Adrenal gland (tissue), 12 donors: ENCODE measurements around the gene SAMD4A. TPM values are rescaled to one million over a fixed set of nuclear protein-coding genes. Genes with fewer than 3 reads are reported as not detected.

Experiments used
- DNase-seq, 7 donors: peaks; one replicate each; pipeline ENCODE4 v3.0.0-alpha.2; 2019 to 2020
- H3K27ac ChIP-seq, 5 donors: fragments of 200-600 bp; sonication (generic) in 4 of 5; 1 replicate in 3 of 5; 2 replicates in 2 of 5; pipeline versions ENCODE4 v1.5.1 to v1.8.0; 2016 to 2020; ENCODE audit warnings: mild to moderate bottlenecking in 1 of 5
- H3K27me3 ChIP-seq: fragments of 200-600 bp; 2 replicates; pipeline ENCODE4 v1.8.0; 2021
- H3K36me3 ChIP-seq, 2 donors: fragments of 200-600 bp; replicated peaks in 1 of 2; 1 replicate in 1 of 2; 2 replicates in 1 of 2; pipeline versions ENCODE4 v1.5.1 to v1.8.0; 2018 to 2022
- H3K4me1 ChIP-seq, 2 donors: fragments of 200-600 bp; replicated peaks in 1 of 2; 1 replicate in 1 of 2; 2 replicates in 1 of 2; pipeline versions ENCODE4 v1.5.1 to v1.8.0; 2018 to 2021
- H3K4me3 ChIP-seq, 4 donors: fragments of 200-600 bp; sonication (generic) in 3 of 4; one replicate each; pipeline ENCODE4 v1.5.1; 2016 to 2018
- H3K9me3 ChIP-seq, 3 donors: fragments of 200-600 bp; sonication (generic) in 1 of 3; replicated peaks in 1 of 3; 1 replicate in 2 of 3; 2 replicates in 1 of 3; pipeline versions ENCODE4 v1.5.1 to v1.8.0; 2016 to 2021
- CTCF ChIP-seq, 6 experiments: fragments of 450-650 bp in 4 of 6; fragments of 200-600 bp in 2 of 6; sonication (generic) in 1 of 6; IDR thresholded peaks; 1 replicate in 5 of 6; 2 replicates in 1 of 6; pipeline versions ENCODE4 v1.5.1 to v1.8.0; 2016 to 2021; ENCODE audit warnings: antibody characterized with exemption in 6 of 6, mild to moderate bottlenecking in 2 of 6, moderate library complexity in 1 of 6
- POLR2A ChIP-seq, 2 donors: fragments of 450-650 bp; IDR thresholded peaks; one replicate each; pipeline ENCODE4 v1.6.1; 2017; ENCODE audit warnings: antibody characterized with exemption in 2 of 2, mild to moderate bottlenecking in 2 of 2, moderate library complexity in 1 of 2
- WGBS, 4 donors: extraction: QIAGEN DNeasy Blood & Tissue Kit in 2 of 4; methylation state at CpG; one replicate each; pipeline versions ENCODE4 v1.1.5 to v1.1.7; 2013 to 2017; 5-methylcytosine and 5-hydroxymethylcytosine counted together
- intact Hi-C, 2 donors: fragments of 100-400 bp; cut with DNase I; formaldehyde crosslinking; loops; one replicate each; pipeline versions ENCODE4 v1.14.1 to v1.15.0; 2022 to 2023
- polyA plus RNA-seq, 3 donors: library from polyadenylated mRNA; stranded (reverse); fragments of 200-250 nt in 2 of 3; fragments of 350-450 nt in 1 of 3; fragmentation: Illumina TruSeq in 1 of 3; extraction: RNeasy Lipid Tissue Mini Kit (QIAGEN cat#74804) in 1 of 3; gene quantifications; one replicate each; pipeline ENCODE4 v1.2.3, GENCODE V29; 2013 to 2014
- total RNA-seq, 9 donors: library from RNA; depleted of rRNA in 4 of 9; stranded (reverse); fragments of >200 nt in 4 of 9; fragments of 120-200 nt in 1 of 9; fragmentation: NEBNext Ultra II Directional in 1 of 9; extraction: Animal tissue kit (Norgen Biotek cat#: 25700) in 1 of 9; gene quantifications; one replicate each; pipeline versions ENCODE4 v1.1.0 to v1.2.4, GENCODE V29; 2013 to 2023
- donor health status: healthy with polysubstance abuse.
- donor health status: Bipolar disorder and iron deficiency.
- donor health status: DM: yes; HTN: yes; CAD: no.
- donor health status: DM: no; HTN: no; CAD: no.
- donor health status: DM: no; HTN: no; CAD: no.
- donor health status: DM: yes; HTN: yes; CAD: no.

The SAMD4A gene
- total and polyA plus RNA-seq, 12 donors = 2.2 to 13.2 (median 8.3) TPM

DNA sequence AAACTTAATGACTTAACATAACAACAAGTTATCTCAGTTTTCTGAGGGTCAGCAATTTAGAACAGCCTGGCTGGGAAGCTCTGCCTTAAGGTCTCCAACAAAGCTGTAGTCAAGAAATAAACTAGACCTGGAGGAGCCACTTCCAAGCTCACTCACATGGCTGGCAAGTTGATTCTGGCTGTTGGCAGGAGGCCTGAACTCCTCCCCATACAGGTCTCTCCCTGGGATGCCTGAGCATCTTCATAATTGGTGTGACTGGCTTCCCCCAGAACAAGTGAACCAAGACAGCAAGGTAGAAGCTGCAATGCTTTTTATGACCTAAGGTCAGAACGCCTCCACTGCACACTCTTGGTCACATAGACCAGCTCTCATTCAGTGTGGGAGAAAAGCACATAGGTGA is 128.3 kb downstream of the SAMD4A start:
- no peak overlapping the region for H3K4me3 ChIP-seq
- intact Hi-C loops = loop anchor here in 1 of 2 donors (10.0 kb wide), 1 partner anchor 80 kb away; no protein-coding TSS in a partner anchor
- H3K27me3 ChIP-seq = no peaks in the 10 kb centered on the region
- H3K4me1 ChIP-seq = peaks cover 9 to 23% of the 10 kb centered on the region in 2 donors
- 88 to 100% (median 98%) methylated on average over 1 of the region's 1 CpG for WGBS, 4 donors
- H3K27ac ChIP-seq = no peak overlapping the region
- no peak for TF ChIP-seq POLR2A (IDR thresholded peaks at IDR 0.05)
- no peak for TF ChIP-seq CTCF (IDR thresholded peaks at IDR 0.05)
- H3K36me3 ChIP-seq = no peaks in the 10 kb centered on the region
- no peak for DNase-seq
- no peaks in the 10 kb centered on the region for H3K9me3 ChIP-seq

DNA sequence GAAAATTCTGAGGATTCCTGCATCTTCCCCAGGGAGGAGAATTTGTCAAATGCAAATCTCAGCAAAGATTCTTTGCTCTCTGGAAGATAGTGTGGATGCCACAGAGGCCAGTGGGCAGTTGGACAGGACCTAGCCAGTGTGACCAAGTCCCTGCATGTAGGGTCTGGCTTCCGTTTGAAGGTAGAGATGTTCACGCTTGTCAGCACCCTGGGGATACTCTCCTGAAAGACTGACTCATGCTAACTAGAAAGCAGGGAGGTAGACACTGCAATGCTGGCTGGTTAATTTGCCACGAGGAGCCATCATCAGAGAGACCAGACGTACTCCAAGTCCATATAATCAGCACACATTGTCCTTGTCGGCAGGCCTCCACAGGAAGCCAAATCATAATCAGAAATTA is 130.1 kb downstream of the SAMD4A start:
- Histone ChIP-seq H3K27me3 (no peaks in the 10 kb centered on the region), H3K9me3 (no peaks in the 10 kb centered on the region), H3K4me1 (peaks cover 7 to 15% of the 10 kb centered on the region in 2 donors), H3K36me3 (peaks cover 0 to under 1% of the 10 kb centered on the region in 2 donors), H3K4me3 (no peak overlapping the region), H3K27ac (no peak overlapping the region)
- no peak for DNase-seq
- TF ChIP-seq CTCF (IDR thresholded peaks at IDR 0.05) = no peak
- TF ChIP-seq POLR2A (IDR thresholded peaks at IDR 0.05) = no peak
- WGBS, 4 donors = 85 to 93% (median 88%) methylated on average over 3 to 5 of the region's 5 CpGs
- intact Hi-C loops = loop anchor here in 1 of 2 donors (10.0 kb wide), 1 partner anchor 78 kb away; no protein-coding TSS in a partner anchor

- 80 to 97% (median 93%) methylated on average over 4 of the region's 4 CpGs for WGBS, 4 donors
- H3K27ac ChIP-seq = no peak overlapping the region
- H3K27me3 ChIP-seq = no peaks in the 10 kb centered on the region
- intact Hi-C loops = loop anchor here in 1 of 2 donors (10.0 kb wide), 1 partner anchor 77 kb away; no protein-coding TSS in a partner anchor
- H3K9me3 ChIP-seq = no peaks in the 10 kb centered on the region
- no peak overlapping the region for H3K4me3 ChIP-seq
- peaks cover 0 to 13% of the 10 kb centered on the region in 2 donors for H3K4me1 ChIP-seq
- DNase-seq = no peak
- TF ChIP-seq CTCF (IDR thresholded peaks at IDR 0.05) (no peak), POLR2A (IDR thresholded peaks at IDR 0.05) (no peak)
- peaks cover 0 to 4% of the 10 kb centered on the region in 2 donors for H3K36me3 ChIP-seq
Observed at GRCh38 chr14:54697803-54698202, 130.9 kb downstream of the SAMD4A start.

DNA sequence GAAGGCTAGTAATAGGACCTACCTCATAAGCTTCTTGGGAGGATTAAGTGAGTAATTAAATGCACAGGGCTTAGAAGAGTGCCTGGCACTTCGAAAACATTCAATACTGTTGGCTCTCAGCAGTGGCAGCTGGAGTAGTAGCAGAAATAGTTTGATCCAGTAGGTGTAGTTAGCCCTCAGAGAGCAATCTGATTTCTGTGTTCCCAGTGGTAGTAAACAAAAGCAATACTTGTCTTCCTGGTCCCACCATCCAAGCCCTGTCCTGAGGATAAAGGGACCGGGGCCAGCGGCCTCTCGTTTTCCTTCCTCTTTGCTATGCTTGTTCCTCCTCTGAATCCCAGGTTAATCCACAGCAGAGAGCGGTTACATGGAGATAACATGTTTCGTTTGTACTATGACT is 131.6 kb downstream of the SAMD4A start:
- Histone ChIP-seq H3K9me3 (no peaks in the 10 kb centered on the region), H3K27me3 (no peaks in the 10 kb centered on the region), H3K4me1 (peaks cover 0 to 13% of the 10 kb centered on the region in 2 donors), H3K36me3 (peaks cover 0 to 4% of the 10 kb centered on the region in 2 donors), H3K4me3 (no peak overlapping the region), H3K27ac (no peak overlapping the region)
- WGBS, 4 donors = 60 to 71% (median 68%) methylated on average over 6 of the region's 6 CpGs
- intact Hi-C loops = loop anchor here in 1 of 2 donors (10.0 kb wide), 1 partner anchor 76 kb away; no protein-coding TSS in a partner anchor
- no peak for DNase-seq
- TF ChIP-seq POLR2A (IDR thresholded peaks at IDR 0.05) = no peak
- TF ChIP-seq CTCF (IDR thresholded peaks at IDR 0.05) = no peak
